K562 (cell line): ENCODE measurements around the gene FBXL13.

Experiments used
- HES1 ChIP-seq: fragments of 450-650 bp; IDR thresholded peaks from 2 replicates; pipeline ENCODE4 v1.6.1; 2016; ENCODE audit warnings: low read depth, mild to moderate bottlenecking, moderate library complexity
- HNRNPK ChIP-seq: fragments of 200-400 bp; formaldehyde crosslinking; IDR thresholded peaks from one replicate; pipeline ENCODE4 v1.6.1; 2018; ENCODE audit warnings: mild to moderate bottlenecking, low read depth, low read length; ENCODE audit not compliant: poor library complexity, severe bottlenecking
- TF ChIP-seq, protein P1 (sequence below): sonication (generic); formaldehyde crosslinking; IDR thresholded peaks from 2 replicates; pipeline ENCODE4 v1.8.0; 2022; ENCODE audit warnings: mild to moderate bottlenecking, missing genetic modification reagents, borderline replicate concordance

- TF ChIP-seq, protein P1, sequence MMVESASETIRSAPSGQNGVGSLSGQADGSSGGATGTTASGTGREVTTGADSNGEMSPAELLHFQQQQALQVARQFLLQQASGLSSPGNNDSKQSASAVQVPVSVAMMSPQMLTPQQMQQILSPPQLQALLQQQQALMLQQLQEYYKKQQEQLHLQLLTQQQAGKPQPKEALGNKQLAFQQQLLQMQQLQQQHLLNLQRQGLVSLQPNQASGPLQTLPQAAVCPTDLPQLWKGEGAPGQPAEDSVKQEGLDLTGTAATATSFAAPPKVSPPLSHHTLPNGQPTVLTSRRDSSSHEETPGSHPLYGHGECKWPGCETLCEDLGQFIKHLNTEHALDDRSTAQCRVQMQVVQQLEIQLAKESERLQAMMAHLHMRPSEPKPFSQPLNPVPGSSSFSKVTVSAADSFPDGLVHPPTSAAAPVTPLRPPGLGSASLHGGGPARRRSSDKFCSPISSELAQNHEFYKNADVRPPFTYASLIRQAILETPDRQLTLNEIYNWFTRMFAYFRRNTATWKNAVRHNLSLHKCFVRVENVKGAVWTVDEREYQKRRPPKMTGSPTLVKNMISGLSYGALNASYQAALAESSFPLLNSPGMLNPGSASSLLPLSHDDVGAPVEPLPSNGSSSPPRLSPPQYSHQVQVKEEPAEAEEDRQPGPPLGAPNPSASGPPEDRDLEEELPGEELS: 0 out of 2 replicates have a peak, but pooled peaks have one; percentile 11
- TF ChIP-seq HES1 (no peak), HNRNPK (no peak)
Observed at GRCh38 chr7:103074519-103075336, at the start of gene FBXL13, which contains the start of gene ARMC10.
